HEK293 (cell line): ENCODE results near the gene RNU7-1.

Experiments used
- CTCF ChIA-PET: fragments of 350-600 bp; formaldehyde crosslinking; extraction: SDS; loops from one replicate; lab custom pipeline; 2021; ENCODE audit warnings: antibody characterized with exemption; lab: Yijun Ruan, JAX
- POLR2A ChIA-PET: fragments of 300-600 bp; formaldehyde crosslinking; extraction: SDS; loops from one replicate; lab custom pipeline; 2020; ENCODE audit warnings: antibody characterized with exemption, inconsistent platforms; lab: Yijun Ruan, JAX
- H3K27ac ChIP-seq: fragments of 200-500 bp; sonication (Bioruptor generic); 2 replicates; pipeline ENCODE4 v1.5.1; 2014; ENCODE audit warnings: low read depth, low read length, control low read depth, inconsistent platforms; ENCODE audit errors: extremely low read depth
- H3K36me3 ChIP-seq, 2 experiments: fragments of 200-500 bp in 1 of 2; sonication (Bioruptor generic) in 1 of 2; 1 replicate in 1 of 2; 2 replicates in 1 of 2; pipeline ENCODE4 v1.5.1; 2014 to 2017; ENCODE audit warnings: inconsistent platforms in 2 of 2, low read length in 2 of 2; ENCODE audit not compliant: control insufficient read depth in 2 of 2, insufficient read depth in 1 of 2
- H3K4me1 ChIP-seq: fragments of 200-500 bp; sonication (Bioruptor generic); 2 replicates; pipeline ENCODE4 v1.5.1; 2014; ENCODE audit warnings: mild to moderate bottlenecking, low read length, inconsistent platforms; ENCODE audit not compliant: control insufficient read depth, insufficient read depth
- H3K4me3 ChIP-seq: 2 replicates; pipeline ENCODE4 v1.5.1; 2011; ENCODE audit warnings: low read depth, mild to moderate bottlenecking, control low read depth, low read length, moderate library complexity
- H3K9me3 ChIP-seq: fragments of 200-500 bp; sonication (Bioruptor generic); 2 replicates; pipeline ENCODE4 v1.5.1; 2014; ENCODE audit warnings: low read depth, low read length, inconsistent platforms; ENCODE audit not compliant: control insufficient read depth, insufficient read depth
- CTCF ChIP-seq: fragments of 450-650 bp; formaldehyde crosslinking; IDR thresholded peaks from 2 replicates; pipeline ENCODE4 v1.5.1; 2016; ENCODE audit warnings: missing biosample characterization, missing genetic modification characterization
- GLIS1 ChIP-seq: fragments of 450-650 bp; formaldehyde crosslinking; IDR thresholded peaks from 2 replicates; pipeline ENCODE4 v1.5.1; 2016; ENCODE audit warnings: missing biosample characterization, missing genetic modification characterization
- HIC1 ChIP-seq: fragments of 450-650 bp; formaldehyde crosslinking; IDR thresholded peaks from 2 replicates; pipeline ENCODE4 v1.5.1; 2016; ENCODE audit warnings: missing biosample characterization, missing genetic modification characterization
- OSR2 ChIP-seq: fragments of 450-650 bp; formaldehyde crosslinking; IDR thresholded peaks from 2 replicates; pipeline ENCODE4 v1.5.1; 2016; ENCODE audit warnings: missing biosample characterization, missing genetic modification characterization
- TRIM28 ChIP-seq: IDR thresholded peaks from 2 replicates; pipeline ENCODE4 v1.6.1; 2011; ENCODE audit warnings: low read length, control low read depth, borderline replicate concordance
- ZBTB17 ChIP-seq: fragments of 450-650 bp; formaldehyde crosslinking; IDR thresholded peaks from 2 replicates; pipeline ENCODE4 v1.5.1; 2016; ENCODE audit warnings: missing biosample characterization, missing genetic modification characterization
- ZFP69B ChIP-seq: fragments of 450-650 bp; formaldehyde crosslinking; IDR thresholded peaks from 2 replicates; pipeline ENCODE4 v1.5.1; 2016; ENCODE audit warnings: missing biosample characterization, missing genetic modification characterization
- ZNF140 ChIP-seq: fragments of 450-650 bp; formaldehyde crosslinking; IDR thresholded peaks from 2 replicates; pipeline ENCODE4 v1.5.1; 2016; ENCODE audit warnings: missing biosample characterization, missing genetic modification characterization
- ZNF148 ChIP-seq: fragments of 450-650 bp; formaldehyde crosslinking; IDR thresholded peaks from 2 replicates; pipeline ENCODE4 v1.5.0; 2017; ENCODE audit warnings: missing biosample characterization, missing genetic modification characterization, borderline replicate concordance
- ZNF214 ChIP-seq: fragments of 450-650 bp; formaldehyde crosslinking; IDR thresholded peaks from 2 replicates; pipeline ENCODE4 v1.5.1; 2017; ENCODE audit warnings: missing biosample characterization, mild to moderate bottlenecking, missing genetic modification characterization, borderline replicate concordance
- ZNF426 ChIP-seq: fragments of 450-650 bp; formaldehyde crosslinking; IDR thresholded peaks from 2 replicates; pipeline ENCODE4 v1.5.1; 2017; ENCODE audit warnings: missing biosample characterization, missing genetic modification characterization, mild to moderate bottlenecking, inconsistent platforms, moderate library complexity
- ZNF449 ChIP-seq: fragments of 450-650 bp; formaldehyde crosslinking; IDR thresholded peaks from 2 replicates; pipeline ENCODE4 v1.5.1; 2017; ENCODE audit warnings: missing biosample characterization, mild to moderate bottlenecking, missing genetic modification characterization, moderate library complexity
- ZNF548 ChIP-seq: fragments of 450-650 bp; formaldehyde crosslinking; IDR thresholded peaks from 2 replicates; pipeline ENCODE4 v1.5.1; 2016; ENCODE audit warnings: missing biosample characterization, missing genetic modification characterization
- ZNF561 ChIP-seq: fragments of 450-650 bp; IDR thresholded peaks from 2 replicates; pipeline ENCODE4 v1.5.1; 2018; ENCODE audit warnings: missing biosample characterization, missing genetic modification characterization, borderline replicate concordance
- ZNF639 ChIP-seq: fragments of 450-650 bp; formaldehyde crosslinking; IDR thresholded peaks from 2 replicates; pipeline ENCODE4 v1.5.1; 2016; ENCODE audit warnings: missing biosample characterization, missing genetic modification characterization
- ZNF785 ChIP-seq: fragments of 450-650 bp; formaldehyde crosslinking; IDR thresholded peaks from 2 replicates; pipeline ENCODE4 v1.5.1; 2016; ENCODE audit warnings: missing biosample characterization, missing genetic modification characterization

RNU7-1 gene

GRCh38 chr12:6917491-6918231, 26.0 kb upstream of the RNU7-1 start (continued):
- TF ChIP-seq ZNF639 (tag by site-specific recombination), result no peak

GRCh38 chr12:6919588-6919987, 24.0 kb upstream of the RNU7-1 start:
- no peak for TF ChIP-seq CTCF (tag by site-specific recombination)
- TF ChIP-seq ZNF449, result no peak
- TF ChIP-seq ZNF561 (tag by site-specific recombination), result no peak
- no peak for TF ChIP-seq ZNF140 (tag by site-specific recombination)
- peak; percentile 50 for TF ChIP-seq GLIS1 (tag by site-specific recombination)
- ChIA-PET POLR2A (interaction anchor here (0.9 kb wide), 1 partner anchor 18 kb away, joined by 4 read pairs; no protein-coding TSS in a partner anchor), CTCF (interaction anchor here (0.6 to 1.5 kb wide), 7 partner anchors 19 to 1138 kb away, joined by 3 to 7 read pairs (median 4); partner anchors contain the start of gene PTPN6)
- no peak overlapping the region for H3K4me3 ChIP-seq
- H3K4me1 ChIP-seq, result peaks cover 6% of the 10 kb centered on the region
- H3K9me3 ChIP-seq, result no peaks in the 10 kb centered on the region
- peaks cover 23 to 67% of the 10 kb centered on the region in 2 experiments for H3K36me3 ChIP-seq
- 0 out of 2 replicates have a peak overlapping the region, but pooled peaks have one; percentile 11 for H3K27ac ChIP-seq

- H3K27ac ChIP-seq, result no peak overlapping the region
- H3K4me3 ChIP-seq, result no peak overlapping the region
- peaks cover 19 to 58% of the 10 kb centered on the region in 2 experiments for H3K36me3 ChIP-seq
- H3K9me3 ChIP-seq, result no peaks in the 10 kb centered on the region
- CTCF ChIA-PET, result interaction anchor here (0.6 to 6.1 kb wide), 5 partner anchors 16 to 171 kb away, joined by 3 to 52 read pairs (median 4); partner anchors contain the start of genes C12orf57, C1R and RNU7-1
- no peak for TF ChIP-seq ZFP69B (tag by site-specific recombination)
- no peak for TF ChIP-seq TRIM28
- no peak for TF ChIP-seq ZNF148
- TF ChIP-seq ZNF426, result no peak
- TF ChIP-seq ZNF785 (tag by site-specific recombination), result no peak
- TF ChIP-seq HIC1, result no peak
- no peak for TF ChIP-seq OSR2 (tag by site-specific recombination)
- no peak for TF ChIP-seq ZNF561 (tag by site-specific recombination)
- no peak for TF ChIP-seq ZNF548
- no peak for TF ChIP-seq ZBTB17 (tag by site-specific recombination)
- no peak for TF ChIP-seq ZNF214 (tag by site-specific recombination)
- TF ChIP-seq ZNF140 (tag by site-specific recombination), result no peak
- POLR2A ChIA-PET, result interaction anchor here (1.4 to 6.2 kb wide), 2 partner anchors 16 to 23 kb away, joined by 4 to 99 read pairs; partner anchors contain the start of genes C12orf57 and RNU7-1
- H3K4me1 ChIP-seq, result peaks cover 21% of the 10 kb centered on the region
Measured at GRCh38 chr12:6921539-6921938, 22.1 kb upstream of the RNU7-1 start.
